Left ventricle myocardium superior (tissue), 1 donor: ENCODE measurements around the gene NELFB. TPM values are rescaled to one million over a fixed set of nuclear protein-coding genes. Genes with fewer than 3 reads are reported as not detected.

Experiments
- ATAC-seq: fragments of 200-7000 bp; cut with Tn5 transposase; one replicate; pipeline ENCODE4 v1.9.1; 2020; ENCODE audit warnings: mild to moderate bottlenecking, moderate library complexity
- DNase-seq: peaks from one replicate; pipeline ENCODE4 v3.0.0-alpha.2; 2020
- intact Hi-C: fragments of 100-400 bp; cut with micrococcal nuclease; formaldehyde crosslinking; loops from one replicate; pipeline ENCODE4 v1.11.0; 2022
- total RNA-seq: library from RNA; stranded (reverse); fragmentation: NEBNext Ultra II Directional; extraction: Animal tissue kit (Norgen Biotek cat#: 25700); gene quantifications from one replicate; pipeline ENCODE4 v1.2.1, GENCODE V29; 2021
- donor health status: DM: no; HTN: yes; CAD: no; lungs with severe emphysema.

NELFB gene
- total RNA-seq, 1 donor from 2014 or later = 43.6 TPM

GRCh38 chr9:137317718-137318511 is 62.8 kb downstream of the NELFB start:
- ATAC-seq = no peak
- no peak for DNase-seq
- intact Hi-C loops = no loop called here

GRCh38 chr9:137318602-137319001 is 63.5 kb downstream of the NELFB start:
- ATAC-seq = no peak
- intact Hi-C loops = no loop called here
- DNase-seq = no peak

- DNase-seq = peak; percentile 75
- intact Hi-C loops = no loop called here
- ATAC-seq = peak; percentile 70
Observed at GRCh38 chr9:137319011-137319738, 64.0 kb downstream of the NELFB start.

- DNase-seq (peak; percentile 29), ATAC-seq (no peak)
- intact Hi-C loops = loop anchor here (10.0 kb wide), 1 partner anchor 85 kb away; no protein-coding TSS in a partner anchor
Observed at GRCh38 chr9:137319739-137320551, 64.8 kb downstream of the NELFB start.

DNA sequence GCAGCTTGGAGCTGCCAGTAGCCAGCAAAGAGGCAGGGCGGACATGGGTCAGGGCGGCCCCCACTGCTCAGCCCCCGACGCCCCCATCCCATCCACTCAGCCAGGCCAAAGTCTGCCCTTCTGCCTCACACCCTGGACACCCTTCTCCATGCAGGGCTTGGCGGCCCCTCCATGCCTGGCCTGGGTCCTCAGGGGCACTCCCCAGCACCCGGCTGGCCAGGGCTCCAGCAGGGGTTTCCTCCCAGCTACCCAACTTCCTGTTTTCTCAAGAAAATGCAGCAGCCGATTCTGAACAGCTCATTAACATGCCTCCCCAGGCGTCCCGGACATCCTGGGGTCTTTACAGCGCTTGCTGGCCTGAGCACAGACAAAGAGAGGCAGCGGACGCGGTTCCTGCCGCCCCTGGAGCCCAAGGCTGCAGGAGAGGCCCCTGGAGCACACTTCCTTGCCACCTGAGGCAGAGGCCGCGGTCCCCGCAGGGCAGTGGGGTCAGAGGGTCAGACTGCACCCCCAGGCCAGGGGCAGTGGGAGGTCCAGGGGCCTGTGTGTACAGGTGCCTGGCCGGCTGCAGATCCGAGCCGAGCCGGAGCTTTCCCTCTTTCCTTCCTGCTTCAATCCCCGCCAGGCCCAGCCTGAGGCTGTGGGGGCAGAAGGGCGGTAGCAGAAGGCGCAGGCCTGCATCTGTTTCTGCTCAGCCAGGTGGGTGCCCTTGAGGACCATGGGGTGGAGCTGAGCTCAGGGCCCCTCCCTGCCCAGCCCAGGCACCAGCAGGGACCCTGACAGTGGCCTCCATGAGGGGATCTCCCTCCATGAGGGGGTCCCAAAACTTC is 65.6 kb downstream of the NELFB start:
- ATAC-seq = peak; percentile 3
- DNase-seq = peak; percentile 36
- intact Hi-C loops = loop anchor here (10.0 kb wide), 1 partner anchor 84 kb away; no protein-coding TSS in a partner anchor

GRCh38 chr9:137321726-137322361 is 66.7 kb downstream of the NELFB start:
- intact Hi-C loops = loop anchor here (10.0 kb wide), 1 partner anchor 83 kb away; no protein-coding TSS in a partner anchor
- ATAC-seq (no peak), DNase-seq (no peak)

Other genes starting within 250 kb of the NELFB start
- 33.8 TPM for gene ABCA2, start 227.1 kb upstream of the NELFB start, total RNA-seq
- 0.17 TPM for gene FUT7, start 223.2 kb upstream of the NELFB start, total RNA-seq
- gene NPDC1, start 209.2 kb upstream of the NELFB start, total RNA-seq = 59.0 TPM
- gene ENTPD2, start 201.3 kb upstream of the NELFB start, total RNA-seq = 2.1 TPM
- 0.12 TPM for gene SAPCD2, start 184.8 kb upstream of the NELFB start, total RNA-seq
- 12.6 TPM for gene UAP1L1, start 177.8 kb upstream of the NELFB start, total RNA-seq
- gene MAN1B1, start 168.3 kb upstream of the NELFB start, total RNA-seq = 21.4 TPM
- gene DPP7, start 140.6 kb upstream of the NELFB start, total RNA-seq = 155 TPM
- not detected for gene GRIN1, start 116.2 kb upstream of the NELFB start, total RNA-seq
- gene LRRC26, start 85.3 kb upstream of the NELFB start, total RNA-seq = not detected
- gene TMEM210, start 83.3 kb upstream of the NELFB start, total RNA-seq = not detected
- 38.2 TPM for gene ANAPC2, start 66.8 kb upstream of the NELFB start, total RNA-seq
- gene SSNA1, start 66.7 kb upstream of the NELFB start, total RNA-seq = 77.7 TPM
- 21.7 TPM for gene TPRN, start 54.6 kb upstream of the NELFB start, total RNA-seq
- gene TMEM203, start 49.7 kb upstream of the NELFB start, total RNA-seq = 43.3 TPM
- gene NDOR1, start 49.6 kb upstream of the NELFB start, total RNA-seq = 5.7 TPM
- gene RNF208, start 33.1 kb upstream of the NELFB start, total RNA-seq = 29.7 TPM
- not detected for gene CYSRT1, start 30.2 kb upstream of the NELFB start, total RNA-seq
- gene RNF224, start 27.8 kb upstream of the NELFB start, total RNA-seq = not detected
- gene SLC34A3, start 24.4 kb upstream of the NELFB start, total RNA-seq = not detected
- 439 TPM for gene TUBB4B, start 14.0 kb upstream of the NELFB start, total RNA-seq
- 0.69 TPM for gene STPG3, start 4.0 kb upstream of the NELFB start, total RNA-seq
- gene TOR4A, start 22.4 kb downstream of the NELFB start, total RNA-seq = 19.3 TPM
- gene NRARP, start 46.9 kb downstream of the NELFB start, total RNA-seq = 4.0 TPM
- 8.3 TPM for gene EXD3, start 167.8 kb downstream of the NELFB start, total RNA-seq
- gene NOXA1, start 168.1 kb downstream of the NELFB start, total RNA-seq = 1.9 TPM
- not detected for gene ENTPD8, start 186.0 kb downstream of the NELFB start, total RNA-seq
- gene NSMF, start 204.0 kb downstream of the NELFB start, total RNA-seq = 10.2 TPM